Ovary (tissue), 3 donors: ENCODE results near the gene EMP2.

ENCODE experiments used
- EP300 ChIP-seq: sonication (generic); formaldehyde crosslinking; IDR thresholded peaks from one replicate; pipeline ENCODE4 v1.6.1; 2017; ENCODE audit warnings: antibody characterized with exemption
- POLR2A ChIP-seq: fragments of 450-650 bp; IDR thresholded peaks from one replicate; pipeline ENCODE4 v1.6.1; 2017; ENCODE audit warnings: antibody characterized with exemption, mild to moderate bottlenecking, moderate library complexity
- TF ChIP-seq, protein P1 (sequence below), 3 donors: fragments of 450-650 bp in 2 of 3; fragments of 200-600 bp in 1 of 3; IDR thresholded peaks; one replicate each; pipeline versions ENCODE4 v1.5.1 to v1.8.0; 2016 to 2022; ENCODE audit warnings: antibody characterized with exemption in 3 of 3, mild to moderate bottlenecking in 1 of 3
- donor health status: DM: no; HTN: no; CAD: no.

GRCh38 chr16:10606607-10607006 is 26.2 kb upstream of the EMP2 start:
- TF ChIP-seq, protein P1, sequence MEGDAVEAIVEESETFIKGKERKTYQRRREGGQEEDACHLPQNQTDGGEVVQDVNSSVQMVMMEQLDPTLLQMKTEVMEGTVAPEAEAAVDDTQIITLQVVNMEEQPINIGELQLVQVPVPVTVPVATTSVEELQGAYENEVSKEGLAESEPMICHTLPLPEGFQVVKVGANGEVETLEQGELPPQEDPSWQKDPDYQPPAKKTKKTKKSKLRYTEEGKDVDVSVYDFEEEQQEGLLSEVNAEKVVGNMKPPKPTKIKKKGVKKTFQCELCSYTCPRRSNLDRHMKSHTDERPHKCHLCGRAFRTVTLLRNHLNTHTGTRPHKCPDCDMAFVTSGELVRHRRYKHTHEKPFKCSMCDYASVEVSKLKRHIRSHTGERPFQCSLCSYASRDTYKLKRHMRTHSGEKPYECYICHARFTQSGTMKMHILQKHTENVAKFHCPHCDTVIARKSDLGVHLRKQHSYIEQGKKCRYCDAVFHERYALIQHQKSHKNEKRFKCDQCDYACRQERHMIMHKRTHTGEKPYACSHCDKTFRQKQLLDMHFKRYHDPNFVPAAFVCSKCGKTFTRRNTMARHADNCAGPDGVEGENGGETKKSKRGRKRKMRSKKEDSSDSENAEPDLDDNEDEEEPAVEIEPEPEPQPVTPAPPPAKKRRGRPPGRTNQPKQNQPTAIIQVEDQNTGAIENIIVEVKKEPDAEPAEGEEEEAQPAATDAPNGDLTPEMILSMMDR (IDR thresholded peaks at IDR 0.05) = no peak
- TF ChIP-seq POLR2A (no peak), EP300 (no peak)
